Caco-2 (cell line): ENCODE results near the gene PTPA. TPM values are rescaled to one million over a fixed set of nuclear protein-coding genes. Genes with fewer than 3 reads are reported as not detected.
"Not testable (repeated sequence)": the region's sequence is repeated elsewhere in the genome, so short reads cannot be mapped to it uniquely, and the experiment has no call there.

Experiments used
- BruUV-seq: library from RNA; stranded (reverse); fragments of 400-500 nt; replicated peaks from 2 replicates; lab custom pipeline; 2021; lab: Mats Ljungman, UMichigan
- CTCF ChIA-PET: fragments of 300-600 bp; sonication (Branson Sonifier 250); formaldehyde crosslinking; loops from one replicate; lab custom pipeline; 2022; ENCODE audit warnings: antibody characterized with exemption; lab: Charles Lee
- POLR2A ChIA-PET: fragments of 300-600 bp; sonication (Branson Sonifier 250); formaldehyde crosslinking; loops from one replicate; lab custom pipeline; 2022; ENCODE audit warnings: antibody characterized with exemption; lab: Charles Lee
- DNase-seq, 2 experiments: peaks; one replicate each; pipeline versions ENCODE4 v3.0.0 to v3.0.0-alpha.2; 2020 to 2022
- H3K27me3 ChIP-seq: replicated peaks from 2 replicates; pipeline ENCODE4 v1.6.0; 2011; ENCODE audit warnings: low read length; ENCODE audit not compliant: control insufficient read depth, insufficient read depth
- H3K36me3 ChIP-seq: 2 replicates; pipeline ENCODE4 v1.5.1; 2011; ENCODE audit warnings: low read length; ENCODE audit not compliant: control insufficient read depth, insufficient read depth
- H3K4me1 ChIP-seq: fragments of 250-450 bp; sonication (Bioruptor Pico); 2 replicates; pipeline ENCODE4 v1.5.1; 2020; ENCODE audit warnings: mild to moderate bottlenecking
- H3K4me3 ChIP-seq: 2 replicates; pipeline ENCODE4 v1.5.1; 2011; ENCODE audit warnings: low read depth, mild to moderate bottlenecking, control low read depth, low read length
- H3K9me3 ChIP-seq: fragments of 250-450 bp; sonication (Bioruptor Pico); 2 replicates; pipeline ENCODE4 v1.5.1; 2020; ENCODE audit warnings: mild to moderate bottlenecking, moderate library complexity
- H3K27ac Mint-ChIP-seq: one replicate; pipeline ENCODE4 v1.8.0; 2022; ENCODE audit warnings: mixed read lengths; ENCODE audit not compliant: unreplicated experiment
- H3K27me3 Mint-ChIP-seq: one replicate; pipeline ENCODE4 v1.8.0; 2022; ENCODE audit warnings: mixed read lengths; ENCODE audit not compliant: insufficient read depth, unreplicated experiment
- H3K36me3 Mint-ChIP-seq: one replicate; pipeline ENCODE4 v1.8.0; 2022; ENCODE audit warnings: mild to moderate bottlenecking, mixed read lengths; ENCODE audit not compliant: insufficient read depth, unreplicated experiment
- H3K4me1 Mint-ChIP-seq: one replicate; pipeline ENCODE4 v1.8.0; 2022; ENCODE audit warnings: low read depth, mixed read lengths; ENCODE audit not compliant: unreplicated experiment
- H3K4me3 Mint-ChIP-seq: one replicate; pipeline ENCODE4 v1.8.0; 2022; ENCODE audit warnings: mild to moderate bottlenecking, moderate library complexity, mixed read lengths; ENCODE audit not compliant: unreplicated experiment
- H3K9me3 Mint-ChIP-seq: one replicate; pipeline ENCODE4 v1.8.0; 2022; ENCODE audit warnings: mixed read lengths; ENCODE audit not compliant: unreplicated experiment
- CTCF ChIP-seq, 2 experiments: fragments of 200-600 bp in 1 of 2; IDR thresholded peaks; 1 replicate in 1 of 2; 2 replicates in 1 of 2; pipeline versions ENCODE4 v1.5.1 to v1.8.0; 2011 to 2022; ENCODE audit warnings: antibody characterized with exemption in 1 of 2, control low read depth in 1 of 2, inconsistent platforms in 1 of 2, low read depth in 1 of 2, low read length in 1 of 2, mild to moderate bottlenecking in 1 of 2, moderate library complexity in 1 of 2; ENCODE audit not compliant: insufficient read depth in 1 of 2, severe bottlenecking in 1 of 2, unreplicated experiment in 1 of 2
- intact Hi-C: fragments of 100-400 bp; cut with micrococcal nuclease; formaldehyde crosslinking; loops from one replicate; pipeline ENCODE4 v1.10.0; 2022; ENCODE audit not compliant: unreplicated experiment
- total RNA-seq: library from RNA; stranded (reverse); gene quantifications from 2 replicates; pipeline ENCODE4 v1.2.3, GENCODE V29; 2022

The PTPA gene
- total RNA-seq, 1 experiment from 2014 or later = 100 TPM

- Mint-ChIP-seq H3K4me1 (peaks cover 24% of the 10 kb centered on the region), H3K9me3 (peaks cover 10% of the 10 kb centered on the region), H3K4me3 (no peak overlapping the region), H3K27me3 (no peaks in the 10 kb centered on the region), H3K36me3 (no peaks in the 10 kb centered on the region), H3K27ac (no peak overlapping the region)
- no peak for DNase-seq
- Histone ChIP-seq H3K27me3 (no peaks in the 10 kb centered on the region), H3K9me3 (no peaks in the 10 kb centered on the region), H3K4me3 (no peak overlapping the region), H3K36me3 (no peaks in the 10 kb centered on the region), H3K4me1 (peaks cover 12% of the 10 kb centered on the region)
- no TSS peak for BruUV-seq
- intact Hi-C loops = no loop called here
- ChIA-PET POLR2A (no interaction called here), CTCF (interaction anchor here (0.8 kb wide), 1 partner anchor 31 kb away, joined by 3 read pairs; no protein-coding TSS in a partner anchor)
- no peak for TF ChIP-seq CTCF (IDR thresholded peaks at IDR 0.05; ENCODE audit: insufficient read depth in 1 of 2, low read depth in 1 of 2, low read length in 1 of 2, severe bottlenecking in 1 of 2, unreplicated experiment in 1 of 2)
Observed at GRCh38 chr9:129162497-129163197, 51.4 kb downstream of the PTPA start.

- intact Hi-C loops, H3K9me3 ChIP-seq, H3K27ac Mint-ChIP-seq, POLR2A ChIA-PET, H3K4me3 Mint-ChIP-seq, BruUV-seq, H3K27me3 ChIP-seq, H3K27me3 Mint-ChIP-seq, H3K4me3 ChIP-seq, H3K36me3 Mint-ChIP-seq, DNase-seq, H3K36me3 ChIP-seq: not testable (repeated sequence)
- H3K9me3 Mint-ChIP-seq = peaks cover 10% of the 10 kb centered on the region
- H3K4me1 ChIP-seq = peaks cover 18% of the 10 kb centered on the region
- CTCF ChIA-PET = interaction anchor here (0.8 kb wide), 1 partner anchor 32 kb away, joined by 3 read pairs; no protein-coding TSS in a partner anchor
- peaks cover 30% of the 10 kb centered on the region for H3K4me1 Mint-ChIP-seq
Observed at GRCh38 chr9:129163198-129163670, 52.0 kb downstream of the PTPA start.

- H3K4me1 Mint-ChIP-seq = peaks cover 32% of the 10 kb centered on the region
- POLR2A ChIA-PET = no interaction called here
- H3K27ac Mint-ChIP-seq = no peak overlapping the region
Observed at GRCh38 chr9:129163753-129164152, 52.5 kb downstream of the PTPA start.

More at GRCh38 chr9:129163753-129164152, 52.5 kb downstream of the PTPA start:
- Mint-ChIP-seq H3K4me3 (no peak overlapping the region), H3K27me3 (no peaks in the 10 kb centered on the region), H3K36me3 (no peaks in the 10 kb centered on the region), H3K9me3 (peaks cover 10% of the 10 kb centered on the region)
- Histone ChIP-seq H3K27me3 (no peaks in the 10 kb centered on the region), H3K36me3 (no peaks in the 10 kb centered on the region), H3K9me3 (no peaks in the 10 kb centered on the region), H3K4me3 (no peak overlapping the region), H3K4me1 (peaks cover 18% of the 10 kb centered on the region)
- intact Hi-C loops = no loop called here
- CTCF ChIA-PET = interaction anchor here (0.9 kb wide), 1 partner anchor 136 kb away, joined by 5 read pairs; the partner anchor contains the start of gene SH3GLB2
- no peak for DNase-seq
- TF ChIP-seq CTCF (IDR thresholded peaks at IDR 0.05; ENCODE audit: insufficient read depth in 1 of 2, low read depth in 1 of 2, low read length in 1 of 2, severe bottlenecking in 1 of 2, unreplicated experiment in 1 of 2) = no peak
- no TSS peak for BruUV-seq
